ENCODE data around the gene RGMA.
"Not testable (repeated sequence)": the region's sequence is repeated elsewhere in the genome, so short reads cannot be mapped to it uniquely, and the experiment has no call there.

RGMA gene

GRCh38 chr15:93066834-93067648, 22.0 kb downstream of the RGMA start:
- no peak for DNase-seq (ENCODE audit: low read depth in 2 of 2)

- no peak for DNase-seq (ENCODE audit: low read depth in 2 of 2)
Measured at GRCh38 chr15:93066224-93066681, 22.8 kb downstream of the RGMA start.

- DNase-seq (ENCODE audit: low read depth in 2 of 2) = no peak
Measured at GRCh38 chr15:93065641-93066045, 23.4 kb downstream of the RGMA start.

GRCh38 chr15:93063796-93064690, 25.0 kb downstream of the RGMA start:
- no peak for DNase-seq (ENCODE audit: low read depth in 2 of 2)

- no peak for DNase-seq (ENCODE audit: low read depth in 2 of 2)
Measured at GRCh38 chr15:93063262-93063671, 25.7 kb downstream of the RGMA start.

- DNase-seq (ENCODE audit: low read depth in 2 of 2) = not testable (repeated sequence)
Measured at GRCh38 chr15:93062628-93063261, 26.3 kb downstream of the RGMA start.

- DNase-seq (ENCODE audit: low read depth in 2 of 2) = no peak
Measured at GRCh38 chr15:93060336-93061248, 28.4 kb downstream of the RGMA start.

- no peak for DNase-seq (ENCODE audit: low read depth in 2 of 2)
Measured at GRCh38 chr15:93059442-93059841, 29.6 kb downstream of the RGMA start.

- DNase-seq (ENCODE audit: low read depth in 2 of 2) = no peak
Measured at GRCh38 chr15:93058904-93059427, 30.0 kb downstream of the RGMA start.

GRCh38 chr15:93058128-93058527, 30.9 kb downstream of the RGMA start:
- DNase-seq (ENCODE audit: low read depth in 2 of 2) = no peak

- no peak for DNase-seq (ENCODE audit: low read depth in 2 of 2)
Measured at GRCh38 chr15:93057618-93058017, 31.4 kb downstream of the RGMA start.

- DNase-seq (ENCODE audit: low read depth in 2 of 2) = no peak
Measured at GRCh38 chr15:93056836-93057235, 32.2 kb downstream of the RGMA start.

GRCh38 chr15:93055211-93055610, 33.8 kb downstream of the RGMA start:
- no peak for DNase-seq (ENCODE audit: low read depth in 2 of 2)

- DNase-seq (ENCODE audit: low read depth in 2 of 2) = no peak
Measured at GRCh38 chr15:93052090-93052879, 36.7 kb downstream of the RGMA start.

- DNase-seq (ENCODE audit: low read depth in 2 of 2) = no peak
Measured at GRCh38 chr15:93051236-93052089, 37.5 kb downstream of the RGMA start.

GRCh38 chr15:93050648-93051047, 38.4 kb downstream of the RGMA start:
- DNase-seq (ENCODE audit: low read depth in 2 of 2) = no peak

GRCh38 chr15:93049914-93050578, 39.0 kb downstream of the RGMA start:
- no peak for DNase-seq (ENCODE audit: low read depth in 2 of 2)

- no peak for DNase-seq (ENCODE audit: low read depth in 2 of 2)
Measured at GRCh38 chr15:93049233-93049632, 39.8 kb downstream of the RGMA start.

GRCh38 chr15:93048759-93049161, 40.3 kb downstream of the RGMA start:
- DNase-seq (ENCODE audit: low read depth in 2 of 2) = no peak
